Body of pancreas (tissue), 4 donors: ENCODE measurements around the gene UGT2B17. TPM values are rescaled to one million over a fixed set of nuclear protein-coding genes. Genes with fewer than 3 reads are reported as not detected.
"Not testable (repeated sequence)": the region's sequence is repeated elsewhere in the genome, so short reads cannot be mapped to it uniquely, and the experiment has no call there.

Experiments used
- ATAC-seq: fragments of 150-250 bp; one replicate; pipeline ENCODE4 v1.9.1; 2016
- DNase-seq, 4 donors: peaks; one replicate each; pipeline ENCODE4 v3.0.0-alpha.2; 2019
- H3K27ac ChIP-seq, 4 donors: fragments of 200-600 bp; sonication (generic); 1 replicate in 3 of 4; 2 replicates in 1 of 4; pipeline versions ENCODE4 v1.5.1 to v1.6.1; 2016 to 2019; ENCODE audit warnings: mild to moderate bottlenecking in 1 of 4, mixed read lengths in 1 of 4, moderate library complexity in 1 of 4
- H3K27me3 ChIP-seq, 2 donors: fragments of 200-600 bp; sonication (generic); one replicate each; pipeline ENCODE4 v1.6.0; 2016; ENCODE audit warnings: mild to moderate bottlenecking in 1 of 2
- H3K36me3 ChIP-seq, 2 donors: fragments of 200-600 bp; sonication (generic); replicated peaks in 1 of 2; 2 replicates each; pipeline ENCODE4 v1.5.1; 2016; ENCODE audit warnings: low read depth in 2 of 2; ENCODE audit not compliant: insufficient read depth in 1 of 2
- H3K4me1 ChIP-seq: fragments of 200-600 bp; sonication (generic); one replicate; pipeline ENCODE4 v1.6.0; 2016
- H3K4me3 ChIP-seq, 2 donors: fragments of 200-600 bp; sonication (generic); 1 replicate in 1 of 2; 2 replicates in 1 of 2; pipeline ENCODE4 v1.5.1; 2016 to 2019
- H3K9me3 ChIP-seq, 3 donors: fragments of 200-600 bp; sonication (generic); 1 replicate in 2 of 3; 2 replicates in 1 of 3; pipeline ENCODE4 v1.5.1; 2016
- CTCF ChIP-seq, 7 experiments: fragments of 450-650 bp in 4 of 7; fragments of 200-600 bp in 3 of 7; sonication (generic) in 3 of 7; IDR thresholded peaks; one replicate each; pipeline ENCODE4 v1.5.1; 2016 to 2019; ENCODE audit warnings: antibody characterized with exemption in 7 of 7
- POLR2A ChIP-seq, 3 donors: fragments of 450-650 bp; IDR thresholded peaks; one replicate each; pipeline ENCODE4 v1.6.1; 2016; ENCODE audit warnings: antibody characterized with exemption in 3 of 3, mild to moderate bottlenecking in 2 of 3
- WGBS, 2 donors: methylation state at CpG; one replicate each; pipeline ENCODE4 v1.1.5; 2017; 5-methylcytosine and 5-hydroxymethylcytosine counted together
- intact Hi-C: fragments of 100-400 bp; cut with DNase I; formaldehyde crosslinking; loops from one replicate; pipeline ENCODE4 v1.15.1; 2023
- total RNA-seq, 2 donors: library from RNA; depleted of rRNA; stranded (reverse); fragments of >200 nt; gene quantifications; one replicate each; pipeline ENCODE4 v1.1.0, GENCODE V29; 2016

Gene UGT2B17
- total RNA-seq, 2 donors from 2014 or later, result not detected

- Histone ChIP-seq H3K36me3 (no peaks in the 10 kb centered on the region), H3K27me3 (no peaks in the 10 kb centered on the region), H3K4me3 (no peak overlapping the region), H3K27ac (no peak overlapping the region), H3K4me1 (no peaks in the 10 kb centered on the region), H3K9me3 (no peaks in the 10 kb centered on the region)
- WGBS, 2 donors, result 80 to 93% methylated on average over 2 to 3 of the region's 3 CpGs
- intact Hi-C loops, result no loop called here
- DNase-seq (no peak), ATAC-seq (no peak)
- no peak for TF ChIP-seq CTCF (IDR thresholded peaks at IDR 0.05)
- no peak for TF ChIP-seq POLR2A (IDR thresholded peaks at IDR 0.05)
Measured at GRCh38 chr4:68577590-68577989, 1.5 kb upstream of the UGT2B17 start.

DNA sequence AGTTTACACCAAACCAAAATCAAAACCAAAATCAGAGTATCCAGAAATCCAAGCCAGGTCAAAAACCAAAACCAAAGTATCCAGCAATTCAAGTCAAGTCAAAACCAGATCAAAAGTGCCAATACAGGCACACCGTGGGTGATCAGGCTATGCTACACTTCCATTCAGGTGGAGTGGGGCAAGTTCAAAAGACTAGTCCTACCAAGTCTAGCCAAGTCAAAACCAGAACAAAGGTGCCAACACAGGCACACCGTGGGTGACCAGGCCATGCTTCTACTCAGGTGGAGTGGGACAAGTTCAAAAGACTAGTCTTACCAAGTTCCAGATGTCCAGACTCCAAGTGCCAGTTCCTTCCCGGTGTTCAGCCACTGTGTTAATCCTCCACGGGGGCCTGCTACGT lies 486 bp downstream of the UGT2B17 start:
- H3K27me3 ChIP-seq, H3K4me3 ChIP-seq, H3K9me3 ChIP-seq, H3K4me1 ChIP-seq, ATAC-seq, DNase-seq, H3K27ac ChIP-seq, intact Hi-C loops, H3K36me3 ChIP-seq: not testable (repeated sequence)
- 93 to 94% methylated on average over 5 of the region's 5 CpGs for WGBS, 2 donors

GRCh38 chr4:68575081-68575480 lies 1.0 kb downstream of the UGT2B17 start:
- DNase-seq (no peak), ATAC-seq (no peak)
- intact Hi-C loops, result no loop called here
- Histone ChIP-seq H3K4me1 (no peaks in the 10 kb centered on the region), H3K9me3 (no peaks in the 10 kb centered on the region), H3K27me3 (no peaks in the 10 kb centered on the region), H3K4me3 (no peak overlapping the region), H3K27ac (no peak overlapping the region), H3K36me3 (no peaks in the 10 kb centered on the region)
- 97 to 100% methylated on average over 1 of the region's 1 CpG for WGBS, 2 donors
- no peak for TF ChIP-seq CTCF (IDR thresholded peaks at IDR 0.05)
- no peak for TF ChIP-seq POLR2A (IDR thresholded peaks at IDR 0.05)

- Histone ChIP-seq H3K27ac (no peak overlapping the region), H3K4me1 (no peaks in the 10 kb centered on the region), H3K9me3 (no peaks in the 10 kb centered on the region), H3K36me3 (no peaks in the 10 kb centered on the region), H3K4me3 (no peak overlapping the region), H3K27me3 (no peaks in the 10 kb centered on the region)
- 90 to 100% methylated on average over 3 of the region's 3 CpGs for WGBS, 2 donors
- no peak for ATAC-seq
- TF ChIP-seq CTCF (IDR thresholded peaks at IDR 0.05) (no peak), POLR2A (IDR thresholded peaks at IDR 0.05) (no peak)
- no peak for DNase-seq
- intact Hi-C loops, result no loop called here
Measured at GRCh38 chr4:68572653-68573170, 3.4 kb downstream of the UGT2B17 start.

- intact Hi-C loops, result no loop called here
- no peaks in the 10 kb centered on the region for H3K27me3 ChIP-seq
- H3K4me1 ChIP-seq, result no peaks in the 10 kb centered on the region
- DNase-seq, result no peak
- ATAC-seq, result no peak
- H3K4me3 ChIP-seq, result no peak overlapping the region
- WGBS, 2 donors, result 75 to 79% methylated on average over 4 of the region's 4 CpGs
- no peaks in the 10 kb centered on the region for H3K9me3 ChIP-seq
- H3K27ac ChIP-seq, result no peak overlapping the region
- H3K36me3 ChIP-seq, result no peaks in the 10 kb centered on the region
- TF ChIP-seq CTCF (IDR thresholded peaks at IDR 0.05), result no peak
- no peak for TF ChIP-seq POLR2A (IDR thresholded peaks at IDR 0.05)
Measured at GRCh38 chr4:68570122-68570507, 6.0 kb downstream of the UGT2B17 start.
